ENCODE results near the gene ARL6IP5. TPM values are rescaled to one million over a fixed set of nuclear protein-coding genes. Genes with fewer than 3 reads are reported as not detected.
A peak's percentile ranks its signal among the peaks of the same experiment; 100 is the strongest.

ARL6IP5 gene
- total and polyA plus RNA-seq, 9 of the 15 experiments (the other 6 are each of a cell fraction or from before 2014, with no cell fraction given) = 10.3 to 54.0 (median 12.7) TPM

- TF ChIP-seq SFPQ (IDR thresholded peaks at IDR 0.05; ENCODE audit: low read depth, low read length) (no peak), ZNF644 (tag; IDR thresholded peaks at IDR 0.05; ENCODE audit: low read depth) (no peak), E2F5 (CRISPR knock-in tag; IDR thresholded peaks at IDR 0.05) (no peak), NELFE (IDR thresholded peaks at IDR 0.05; ENCODE audit: insufficient read depth, insufficient read length) (no peak), BRF1 (IDR thresholded peaks at IDR 0.05; ENCODE audit: borderline replicate concordance, extremely low read depth, insufficient read length) (no peak), CREB3L1 (IDR thresholded peaks at IDR 0.05; ENCODE audit: borderline replicate concordance, low read depth) (no peak), ZBTB1 (CRISPR knock-in tag; IDR thresholded peaks at IDR 0.05; ENCODE audit: borderline replicate concordance, low read depth) (no peak), ZNF511 (CRISPR knock-in tag; IDR thresholded peaks at IDR 0.05) (no peak), ID3 (CRISPR knock-in tag; IDR thresholded peaks at IDR 0.05) (no peak), ID3 (tag; IDR thresholded peaks at IDR 0.05) (no peak), UBTF (IDR thresholded peaks at IDR 0.05; ENCODE audit: borderline replicate concordance in 1 of 2, low read depth in 2 of 2, low read length in 2 of 2) (0 out of 4 replicates have a peak, but pooled peaks of 1 of the 2 experiments have one; percentile 36), ATF7 (IDR thresholded peaks at IDR 0.05) (0 out of 2 replicates have a peak, but pooled peaks have one; percentile 53), TEAD2 (tag; IDR thresholded peaks at IDR 0.05) (no peak), TFAM (CRISPR knock-in tag; conservative IDR thresholded peaks at IDR 0.05) (no peak), STAG1 (CRISPR knock-in tag; IDR thresholded peaks at IDR 0.05; ENCODE audit: borderline replicate concordance) (no peak), HDAC8 (tag; IDR thresholded peaks at IDR 0.05) (no peak), SP2 (IDR thresholded peaks at IDR 0.05; ENCODE audit: extremely low read depth, low read depth, low read length, poor library complexity, severe bottlenecking) (no peak), MTF1 (CRISPR knock-in tag; IDR thresholded peaks at IDR 0.05; ENCODE audit: borderline replicate concordance) (no peak)
Measured at GRCh38 chr3:69084326-69085167, at the start of gene ARL6IP5 (continued).

All from K562 (cell line).